ENCODE measurements around the gene NF2.
"Not testable (repeated sequence)": the region's sequence is repeated elsewhere in the genome, so short reads cannot be mapped to it uniquely, and the experiment has no call there.

Gene NF2

DNA sequence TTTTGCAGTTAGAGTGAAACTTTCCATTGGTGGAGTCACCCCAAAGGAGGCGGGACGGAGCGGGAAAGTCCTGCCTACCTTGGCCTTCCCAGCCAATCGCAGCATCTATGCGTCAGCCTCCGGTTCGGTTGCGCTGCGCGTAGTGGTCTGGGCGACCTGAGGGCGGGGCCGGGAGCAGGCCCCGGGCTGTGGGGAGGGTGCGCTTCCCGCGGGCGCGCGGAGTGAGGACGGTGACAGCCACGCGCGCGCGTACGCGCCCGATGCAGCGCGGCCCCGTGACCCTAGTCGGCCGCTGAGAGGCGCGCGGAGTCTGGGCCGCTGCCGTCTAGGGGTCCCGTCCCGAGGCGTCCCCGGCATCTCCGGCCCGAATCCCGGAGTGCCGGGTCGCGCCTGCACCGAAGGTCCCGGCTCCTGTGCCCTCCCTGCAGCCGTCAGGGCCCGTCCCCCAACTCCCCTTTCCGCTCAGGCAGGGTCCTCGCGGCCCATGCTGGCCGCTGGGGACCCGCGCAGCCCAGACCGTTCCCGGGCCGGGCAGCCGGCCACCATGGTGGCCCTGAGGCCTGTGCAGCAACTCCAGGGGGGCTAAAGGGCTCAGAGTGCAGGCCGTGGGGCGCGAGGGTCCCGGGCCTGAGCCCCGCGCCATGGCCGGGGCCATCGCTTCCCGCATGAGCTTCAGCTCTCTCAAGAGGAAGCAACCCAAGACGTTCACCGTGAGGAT is at the start of gene NF2:
Gene NF2, plus strand, starts transcription at position 276 of the 718 bp plus-strand sequence. Its CDS starts 366 bp downstream, at position 642.
- DNase-seq (ENCODE audit: low read depth), result peak; percentile 93

DNA sequence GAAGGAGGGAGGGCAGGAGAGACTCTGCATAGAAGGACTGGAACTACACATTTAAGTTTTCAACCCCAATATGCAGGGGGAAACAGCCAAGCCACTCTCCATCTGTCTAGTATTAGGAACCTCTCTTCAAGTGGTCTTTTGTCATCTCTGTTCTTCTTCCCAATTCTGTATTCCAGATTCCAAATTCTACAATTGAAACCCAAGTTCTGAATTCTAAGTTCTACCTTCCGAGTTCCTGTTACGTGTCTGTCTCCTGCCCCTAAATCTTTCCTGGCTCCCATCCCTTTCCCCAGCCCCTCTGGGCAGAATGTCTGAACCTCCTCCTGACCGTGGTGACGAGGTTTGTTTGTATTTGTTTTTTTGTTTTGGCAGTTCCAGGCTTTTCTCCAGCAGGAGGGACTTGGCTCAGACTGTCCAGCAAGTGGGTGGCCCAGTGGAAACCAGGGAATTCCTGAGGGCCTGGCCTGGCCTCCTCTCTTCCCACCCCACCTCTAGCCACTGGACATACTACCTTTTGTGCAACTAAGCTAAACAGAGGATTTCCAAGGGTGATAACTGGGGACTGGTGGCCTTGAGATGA is 48.3 kb upstream of the NF2 start:
- DNase-seq (ENCODE audit: low read depth), result no peak

GRCh38 chr22:29559030-29559429 is 44.4 kb upstream of the NF2 start:
- DNase-seq (ENCODE audit: low read depth), result no peak

GRCh38 chr22:29559853-29560252 is 43.6 kb upstream of the NF2 start:
- DNase-seq (ENCODE audit: low read depth), result no peak

GRCh38 chr22:29563652-29564460 is 39.6 kb upstream of the NF2 start:
- DNase-seq (ENCODE audit: low read depth), result no peak

DNA sequence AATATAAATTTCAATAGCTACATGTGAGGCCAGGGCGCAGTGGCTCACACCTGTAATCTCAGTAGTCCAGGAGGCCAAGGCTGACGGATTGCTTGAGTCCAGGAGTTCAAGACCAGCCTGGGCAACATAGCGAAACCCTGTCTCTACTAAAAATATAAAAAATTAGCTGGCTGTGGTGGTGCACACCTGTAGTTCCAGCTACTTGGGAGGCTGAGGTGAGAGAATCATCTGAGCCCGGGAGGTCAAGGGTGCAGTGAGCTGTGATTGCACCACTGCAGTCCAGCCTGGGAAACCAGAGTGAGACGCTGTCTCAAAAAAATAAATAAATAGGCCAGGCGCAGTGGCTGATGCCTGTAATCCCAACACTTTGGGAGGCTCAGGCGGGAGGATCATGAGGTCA is 36.9 kb upstream of the NF2 start:
- not testable (repeated sequence) for DNase-seq (ENCODE audit: low read depth)

DNA sequence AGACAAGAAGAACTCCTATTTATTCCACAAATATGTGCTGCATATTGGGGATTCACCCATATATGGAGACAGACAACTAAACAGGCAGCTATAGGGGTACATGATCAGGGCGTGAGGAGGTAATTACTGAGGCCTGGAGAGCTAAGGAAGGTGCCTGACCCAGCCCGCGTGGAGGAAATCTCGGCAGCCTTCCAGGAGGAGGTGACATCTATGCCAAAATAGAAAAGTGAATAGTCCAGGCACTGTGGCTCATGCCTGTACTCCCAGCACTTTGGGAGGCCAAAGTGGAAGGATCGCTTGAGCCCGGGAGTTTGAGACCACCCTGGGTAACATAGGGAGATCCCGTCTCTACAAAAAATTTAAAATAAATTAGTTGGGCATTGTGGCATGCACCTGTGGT is 36.1 kb upstream of the NF2 start:
- no peak for DNase-seq (ENCODE audit: low read depth)

DNA sequence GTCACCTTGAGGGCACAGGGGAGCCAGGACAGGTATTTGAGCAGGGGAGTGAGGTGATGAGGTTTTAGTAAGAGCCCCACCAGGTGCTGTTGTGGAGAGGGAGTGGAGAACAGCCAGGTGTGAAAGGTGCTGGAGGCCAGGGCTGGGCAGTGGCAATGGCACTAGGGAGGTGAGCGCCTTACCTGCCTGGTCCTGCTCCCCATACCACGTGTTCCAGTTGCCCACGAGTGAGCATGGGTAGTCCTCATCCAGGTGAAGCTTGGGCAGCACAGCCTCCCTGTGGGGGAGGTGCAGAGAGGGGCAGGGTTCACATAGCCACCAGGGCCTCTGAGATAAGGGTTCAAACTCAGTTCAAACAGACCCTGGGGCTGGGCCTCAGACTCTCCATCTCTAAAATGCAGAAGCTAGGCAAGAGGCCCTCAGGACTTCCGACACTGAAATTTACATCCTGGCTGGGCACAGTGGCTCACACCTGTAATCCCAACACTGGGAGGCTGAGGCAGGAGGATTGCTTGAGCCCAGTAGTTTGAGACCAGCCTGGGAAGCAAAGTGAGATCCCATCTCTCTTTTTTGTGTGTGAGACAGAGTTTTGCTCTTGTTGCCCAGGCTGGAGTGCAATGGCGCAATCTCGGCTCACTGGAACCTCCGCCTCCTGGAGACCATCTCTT is 34.3 kb upstream of the NF2 start:
- DNase-seq (ENCODE audit: low read depth), result no peak

DNA sequence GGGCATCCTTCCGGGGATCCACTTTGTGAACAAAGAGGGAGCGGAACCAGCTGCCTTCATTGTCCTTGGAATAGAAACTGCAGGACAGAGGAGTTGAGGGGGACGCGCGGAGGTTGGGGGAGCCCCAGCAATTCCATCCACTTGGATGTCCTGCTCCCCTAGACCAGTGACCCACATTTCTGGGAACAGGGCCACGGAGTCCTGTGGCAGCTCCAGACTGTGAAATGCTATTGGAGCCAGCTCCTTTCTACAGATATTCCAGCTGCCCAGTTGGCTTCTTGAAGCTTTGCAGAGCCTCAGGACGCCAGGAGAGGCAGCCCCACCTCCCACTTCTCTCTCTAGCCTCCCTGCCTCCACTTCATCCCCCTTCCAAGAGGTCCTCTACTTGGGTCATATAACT is 33.0 kb upstream of the NF2 start:
- no peak for DNase-seq (ENCODE audit: low read depth)

- DNase-seq (ENCODE audit: low read depth), result no peak
Measured at GRCh38 chr22:29570912-29571549, 32.4 kb upstream of the NF2 start.

GRCh38 chr22:29574762-29575450 is 28.5 kb upstream of the NF2 start:
- no peak for DNase-seq (ENCODE audit: low read depth)

GRCh38 chr22:29578462-29579200 is 24.8 kb upstream of the NF2 start:
- DNase-seq (ENCODE audit: low read depth), result no peak

DNA sequence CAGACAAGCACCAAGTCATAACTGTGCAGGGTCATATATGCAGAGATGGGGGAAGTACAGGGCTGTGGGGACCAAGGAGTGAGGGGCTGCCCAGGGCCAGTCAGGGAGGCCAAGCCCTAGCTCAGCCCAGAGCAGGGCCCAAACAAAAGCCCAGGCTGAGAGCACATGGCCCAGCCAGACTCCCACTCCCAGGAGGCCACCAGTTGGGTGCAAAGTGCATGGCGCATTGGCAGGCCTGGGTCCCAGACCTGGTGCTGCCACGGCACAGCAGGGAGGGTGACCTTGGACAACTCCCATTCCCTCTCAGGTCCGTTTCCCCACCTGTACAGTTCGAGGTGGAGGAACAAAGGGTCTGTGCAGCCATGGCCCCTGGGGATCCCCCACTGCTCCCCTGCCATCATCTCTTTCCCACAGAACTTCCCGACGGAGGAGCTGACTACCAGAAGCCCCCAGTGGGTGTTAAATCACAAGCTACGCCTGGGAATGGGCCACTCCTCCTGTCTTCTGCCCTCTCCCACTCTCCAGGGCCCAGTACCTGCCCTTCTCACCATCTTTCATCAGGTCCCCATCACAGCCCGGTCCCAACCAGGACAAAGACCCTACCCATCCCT is 23.1 kb upstream of the NF2 start:
- no peak for DNase-seq (ENCODE audit: low read depth)

- no peak for DNase-seq (ENCODE audit: low read depth)
Measured at GRCh38 chr22:29581799-29582198, 21.6 kb upstream of the NF2 start.

- DNase-seq (ENCODE audit: low read depth), result no peak
Measured at GRCh38 chr22:29584975-29585374, 18.5 kb upstream of the NF2 start.

- not testable (repeated sequence) for DNase-seq (ENCODE audit: low read depth)
Measured at GRCh38 chr22:29586193-29586705, 17.2 kb upstream of the NF2 start.

DNA sequence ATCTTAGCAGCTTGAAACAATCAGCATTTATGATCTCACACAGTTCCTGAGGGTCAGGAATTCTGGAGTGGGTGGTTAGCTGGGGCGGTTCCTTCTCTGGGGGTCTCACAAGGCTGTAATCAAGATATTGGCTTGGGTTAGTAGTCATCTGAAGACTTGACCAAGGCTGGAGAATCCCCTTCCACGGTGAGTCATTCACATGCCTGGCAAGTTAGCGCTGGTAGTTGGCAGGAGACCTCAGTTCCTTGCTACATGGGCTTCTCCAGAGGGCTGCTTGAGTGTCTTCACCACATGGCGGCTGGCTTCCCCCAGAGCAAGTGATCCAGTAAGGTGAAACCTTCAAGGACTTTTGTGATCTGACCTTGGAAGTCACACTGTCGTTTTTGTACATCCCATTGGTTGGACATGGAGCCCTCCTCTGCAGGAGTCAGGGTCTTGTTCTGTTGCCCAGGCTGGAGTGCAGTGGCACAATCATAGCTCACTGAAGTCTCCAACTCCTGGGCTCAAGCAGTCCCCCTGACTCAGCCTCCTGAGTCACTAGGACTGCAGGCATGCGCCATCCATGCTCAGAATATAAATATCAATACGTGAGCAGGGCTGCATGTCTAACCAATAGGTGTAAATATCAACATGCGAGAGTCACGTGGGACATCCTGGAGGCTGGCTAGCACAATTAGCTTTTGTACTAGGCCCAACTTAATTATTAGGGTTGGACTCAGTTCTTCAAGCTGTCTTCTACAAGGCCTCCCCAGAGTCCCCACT is 15.3 kb upstream of the NF2 start:
- no peak for DNase-seq (ENCODE audit: low read depth)

DNA sequence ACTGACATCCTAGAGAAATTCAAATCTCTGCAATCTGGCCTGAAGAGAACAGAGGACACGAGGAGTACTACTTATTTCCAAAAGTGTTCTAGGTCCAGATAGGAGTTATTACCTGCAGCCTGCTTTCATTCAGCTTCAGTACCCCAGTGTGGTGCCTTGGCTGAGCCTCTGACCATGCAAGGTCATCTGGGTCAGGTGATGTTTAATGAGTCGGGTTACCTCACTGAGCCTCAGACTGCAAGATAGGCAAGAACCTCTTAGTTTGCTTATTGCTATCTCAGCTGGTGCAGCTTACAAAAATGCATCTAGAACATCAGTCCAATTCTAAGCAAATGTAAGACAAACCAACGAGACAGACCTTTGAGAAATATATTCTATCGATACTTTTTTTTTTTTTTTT is 9.5 kb upstream of the NF2 start:
- no peak for DNase-seq (ENCODE audit: low read depth)

DNA sequence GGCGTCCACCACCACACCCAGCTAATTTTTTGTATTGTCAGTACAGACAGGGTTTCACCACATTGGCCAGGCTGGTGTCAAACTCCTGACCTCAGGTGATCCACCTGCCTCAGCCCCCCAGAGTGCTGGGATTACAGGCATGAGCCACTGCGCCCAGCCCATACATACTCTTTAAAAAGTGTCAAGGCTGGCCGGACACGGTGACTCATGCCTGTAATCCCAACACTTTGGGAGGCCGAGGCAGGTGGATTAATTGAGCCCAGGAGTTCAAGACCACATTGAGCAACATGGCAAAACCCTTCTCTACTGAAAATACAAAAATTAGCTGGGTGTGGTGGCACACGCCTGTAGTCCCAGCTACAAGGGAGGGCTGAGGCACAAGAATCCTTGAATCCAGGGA is 9.0 kb upstream of the NF2 start:
- not testable (repeated sequence) for DNase-seq (ENCODE audit: low read depth)

All from stimulated activated CD8-positive, alpha-beta memory T cell treated with anti-CD3 and anti-CD28 coated beads, Interleukin-15, amount 100 ng/mL, for 1 hour (primary cell).